Type B pancreatic cell (in vitro differentiated cells): ENCODE results near the gene THSD4. TPM values are rescaled to one million over a fixed set of nuclear protein-coding genes. Genes with fewer than 3 reads are reported as not detected.

Experiments used
- DNase-seq: peaks from one replicate; pipeline ENCODE4 v3.0.0; 2021; ENCODE audit warnings: mixed read lengths; ENCODE audit not compliant: unreplicated experiment; ENCODE audit errors: extremely low spot score
- H3K27ac Mint-ChIP-seq: 2 replicates; pipeline ENCODE4 v1.8.0; 2021; ENCODE audit warnings: mild to moderate bottlenecking, mixed read lengths
- H3K27me3 Mint-ChIP-seq: 2 replicates; pipeline ENCODE4 v1.8.0; 2021; ENCODE audit warnings: mixed read lengths
- H3K36me3 Mint-ChIP-seq: 2 replicates; pipeline ENCODE4 v1.8.0; 2021; ENCODE audit warnings: mixed read lengths
- H3K4me1 Mint-ChIP-seq: one replicate; pipeline ENCODE4 v1.8.0; 2021; ENCODE audit warnings: mixed read lengths; ENCODE audit not compliant: unreplicated experiment
- H3K4me3 Mint-ChIP-seq: 2 replicates; pipeline ENCODE4 v1.8.0; 2021; ENCODE audit warnings: mild to moderate bottlenecking, mixed read lengths
- H3K9me3 Mint-ChIP-seq: 2 replicates; pipeline ENCODE4 v1.8.0; 2021; ENCODE audit warnings: mixed read lengths
- total RNA-seq: library from RNA; stranded (reverse); gene quantifications from 2 replicates; pipeline ENCODE4 v1.2.1, GENCODE V29; 2021; ENCODE audit warnings: low replicate concordance
- TF ChIP-seq, protein P1 (sequence below): fragments of 200-600 bp; sonication (generic); conservative IDR thresholded peaks from 2 replicates; pipeline ENCODE4 v1.5.0; 2021; ENCODE audit warnings: antibody characterized with exemption, mild to moderate bottlenecking

Gene THSD4
- total RNA-seq, 1 donor from 2014 or later = 43.3 TPM

GRCh38 chr15:71678605-71679004 is 563.3 kb downstream of the THSD4 start:
- Mint-ChIP-seq H3K4me3 (no peak overlapping the region), H3K27me3 (no peaks in the 10 kb centered on the region), H3K27ac (no peak overlapping the region), H3K4me1 (peaks cover 46% of the 10 kb centered on the region), H3K36me3 (no peaks in the 10 kb centered on the region), H3K9me3 (no peaks in the 10 kb centered on the region)
- TF ChIP-seq, protein P1, sequence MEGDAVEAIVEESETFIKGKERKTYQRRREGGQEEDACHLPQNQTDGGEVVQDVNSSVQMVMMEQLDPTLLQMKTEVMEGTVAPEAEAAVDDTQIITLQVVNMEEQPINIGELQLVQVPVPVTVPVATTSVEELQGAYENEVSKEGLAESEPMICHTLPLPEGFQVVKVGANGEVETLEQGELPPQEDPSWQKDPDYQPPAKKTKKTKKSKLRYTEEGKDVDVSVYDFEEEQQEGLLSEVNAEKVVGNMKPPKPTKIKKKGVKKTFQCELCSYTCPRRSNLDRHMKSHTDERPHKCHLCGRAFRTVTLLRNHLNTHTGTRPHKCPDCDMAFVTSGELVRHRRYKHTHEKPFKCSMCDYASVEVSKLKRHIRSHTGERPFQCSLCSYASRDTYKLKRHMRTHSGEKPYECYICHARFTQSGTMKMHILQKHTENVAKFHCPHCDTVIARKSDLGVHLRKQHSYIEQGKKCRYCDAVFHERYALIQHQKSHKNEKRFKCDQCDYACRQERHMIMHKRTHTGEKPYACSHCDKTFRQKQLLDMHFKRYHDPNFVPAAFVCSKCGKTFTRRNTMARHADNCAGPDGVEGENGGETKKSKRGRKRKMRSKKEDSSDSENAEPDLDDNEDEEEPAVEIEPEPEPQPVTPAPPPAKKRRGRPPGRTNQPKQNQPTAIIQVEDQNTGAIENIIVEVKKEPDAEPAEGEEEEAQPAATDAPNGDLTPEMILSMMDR = no peak
- DNase-seq = no peak

DNA sequence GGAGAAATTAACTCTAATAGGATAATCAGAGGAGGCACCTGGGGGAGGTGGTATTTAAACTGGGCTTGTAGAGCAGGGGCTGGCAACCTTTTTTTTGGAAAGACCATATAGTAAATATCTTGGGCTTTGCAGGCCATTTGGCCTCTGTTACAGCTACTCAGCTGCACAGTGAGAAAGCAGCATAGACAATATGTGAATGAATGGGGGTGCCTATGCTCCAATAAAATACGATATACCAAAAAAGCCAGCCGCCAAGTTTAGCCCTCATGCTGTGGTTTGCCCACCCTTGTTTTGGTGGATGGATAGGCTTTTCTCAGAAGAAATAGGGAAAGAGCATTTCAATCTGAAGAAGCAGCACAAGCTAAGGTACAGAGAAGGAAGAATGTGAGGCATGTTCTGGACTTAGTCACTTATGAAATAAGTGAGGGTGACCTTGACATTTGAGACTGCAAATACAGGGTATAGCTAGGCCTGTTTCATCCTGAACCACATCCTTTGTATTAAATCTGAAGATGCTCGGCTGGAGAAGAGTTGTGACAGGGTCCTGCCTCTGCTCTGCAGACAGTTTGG is 564.0 kb downstream of the THSD4 start:
- H3K4me3 Mint-ChIP-seq = peak overlapping the region; percentile 49
- DNase-seq = no peak
- peak overlapping the region; percentile 50 for H3K27ac Mint-ChIP-seq
- no peaks in the 10 kb centered on the region for H3K36me3 Mint-ChIP-seq
- H3K27me3 Mint-ChIP-seq = no peaks in the 10 kb centered on the region
- H3K4me1 Mint-ChIP-seq = peaks cover 46% of the 10 kb centered on the region
- no peaks in the 10 kb centered on the region for H3K9me3 Mint-ChIP-seq
- TF ChIP-seq, protein P1 = no peak

- Mint-ChIP-seq H3K36me3 (no peaks in the 10 kb centered on the region), H3K4me3 (peak overlapping the region; percentile 49), H3K27me3 (no peaks in the 10 kb centered on the region), H3K9me3 (no peaks in the 10 kb centered on the region), H3K4me1 (peaks cover 46% of the 10 kb centered on the region), H3K27ac (peak overlapping the region; percentile 50)
- TF ChIP-seq, protein P1 = no peak
- DNase-seq = no peak
Measured at GRCh38 chr15:71679793-71680353, 564.6 kb downstream of the THSD4 start.

- TF ChIP-seq, protein P1 = no peak
- H3K27ac Mint-ChIP-seq = no peak overlapping the region
- H3K4me3 Mint-ChIP-seq = no peak overlapping the region
- no peaks in the 10 kb centered on the region for H3K9me3 Mint-ChIP-seq
- no peaks in the 10 kb centered on the region for H3K36me3 Mint-ChIP-seq
- no peak for DNase-seq
- no peaks in the 10 kb centered on the region for H3K27me3 Mint-ChIP-seq
- H3K4me1 Mint-ChIP-seq = peaks cover 58% of the 10 kb centered on the region
Measured at GRCh38 chr15:71682001-71682400, 566.7 kb downstream of the THSD4 start.

DNA sequence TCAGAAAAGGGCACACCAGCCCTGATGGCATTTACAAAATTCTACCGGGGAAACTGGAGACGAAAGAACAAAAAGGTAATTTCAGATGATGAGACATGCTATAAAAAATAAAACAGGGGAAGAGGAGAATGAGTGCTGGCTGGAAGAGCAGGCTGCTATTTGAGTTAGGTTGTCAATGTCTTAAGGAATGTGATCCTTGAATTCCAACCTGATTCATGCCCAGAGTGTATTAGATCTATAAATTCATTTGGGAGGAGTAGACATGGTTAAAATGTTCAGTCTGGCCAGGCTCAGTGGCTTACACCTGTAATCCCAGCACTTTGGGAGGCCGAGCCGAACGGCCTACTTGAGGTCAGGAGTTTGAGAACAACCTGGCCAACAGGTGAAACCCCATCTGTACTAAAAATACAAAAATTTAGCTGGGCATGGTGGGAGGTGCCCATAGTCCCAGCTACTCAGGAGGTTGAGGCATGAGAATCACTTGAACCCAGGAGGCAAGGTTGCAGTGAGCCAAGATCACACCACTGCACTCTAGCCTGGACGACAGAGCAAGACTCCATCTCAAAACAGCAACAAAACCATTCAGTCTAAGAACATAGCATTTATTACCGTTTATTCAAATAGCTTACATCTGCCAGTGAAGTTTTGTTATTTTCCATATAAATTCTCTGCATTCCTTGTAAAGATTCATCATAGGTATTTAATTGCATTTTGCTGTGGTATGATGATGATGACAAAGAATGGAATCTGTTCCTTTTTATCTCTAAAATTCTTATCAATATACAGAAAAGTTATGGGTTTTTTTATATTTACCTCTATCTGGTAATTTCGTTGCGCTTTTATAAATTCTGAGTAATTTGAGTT is 568.4 kb downstream of the THSD4 start:
- no peak for DNase-seq
- H3K9me3 Mint-ChIP-seq = no peaks in the 10 kb centered on the region
- no peak overlapping the region for H3K27ac Mint-ChIP-seq
- TF ChIP-seq, protein P1 = no peak
- H3K27me3 Mint-ChIP-seq = no peaks in the 10 kb centered on the region
- H3K4me1 Mint-ChIP-seq = peaks cover 51% of the 10 kb centered on the region
- no peak overlapping the region for H3K4me3 Mint-ChIP-seq
- no peaks in the 10 kb centered on the region for H3K36me3 Mint-ChIP-seq
